ENCODE measurements around the gene PKDCC. TPM values are rescaled to one million over a fixed set of nuclear protein-coding genes. Genes with fewer than 3 reads are reported as not detected.
"Not testable (repeated sequence)": the region's sequence is repeated elsewhere in the genome, so short reads cannot be mapped to it uniquely, and the experiment has no call there.

PKDCC gene
- total RNA-seq, 1 donor from 2014 or later, result not detected

GRCh38 chr2:42084231-42084671 lies 36.4 kb downstream of the PKDCC start:
- H3K27me3 Mint-ChIP-seq (ENCODE audit: insufficient read depth), result peaks cover 15% of the 10 kb centered on the region
- H3K36me3 Mint-ChIP-seq (ENCODE audit: low read depth), result no peaks in the 10 kb centered on the region
- H3K27ac Mint-ChIP-seq, result no peak overlapping the region
- peaks cover 16% of the 10 kb centered on the region for H3K4me1 Mint-ChIP-seq (ENCODE audit: low read depth)
- no peak for DNase-seq (ENCODE audit: low spot score)
- intact Hi-C loops (cut with micrococcal nuclease), result loop anchor here (10.0 kb wide), 1 partner anchor 139 kb away; no protein-coding TSS in a partner anchor
- H3K9me3 Mint-ChIP-seq, result no peaks in the 10 kb centered on the region
- H3K4me3 Mint-ChIP-seq, result no peak overlapping the region

GRCh38 chr2:42085070-42085469 lies 37.2 kb downstream of the PKDCC start:
- H3K27ac Mint-ChIP-seq; H3K36me3 Mint-ChIP-seq (ENCODE audit: low read depth); DNase-seq (ENCODE audit: low spot score); H3K4me3 Mint-ChIP-seq; H3K9me3 Mint-ChIP-seq: not testable (repeated sequence)
- intact Hi-C loops (cut with micrococcal nuclease), result loop anchor here (10.0 kb wide), 1 partner anchor 140 kb away; no protein-coding TSS in a partner anchor
- peaks cover 12% of the 10 kb centered on the region for H3K27me3 Mint-ChIP-seq (ENCODE audit: insufficient read depth)
- H3K4me1 Mint-ChIP-seq (ENCODE audit: low read depth), result peaks cover 16% of the 10 kb centered on the region

GRCh38 chr2:42085706-42086487 lies 38.1 kb downstream of the PKDCC start:
- intact Hi-C loops (cut with micrococcal nuclease), result loop anchor here (1.0 to 10.0 kb wide), 3 partner anchors 141 to 246 kb away; no protein-coding TSS in a partner anchor
- Mint-ChIP-seq H3K27ac (no peak overlapping the region), H3K36me3 (ENCODE audit: low read depth) (no peaks in the 10 kb centered on the region), H3K4me3 (no peak overlapping the region), H3K27me3 (ENCODE audit: insufficient read depth) (peaks cover 17% of the 10 kb centered on the region), H3K9me3 (no peaks in the 10 kb centered on the region), H3K4me1 (ENCODE audit: low read depth) (peaks cover 16% of the 10 kb centered on the region)
- DNase-seq (ENCODE audit: low spot score), result no peak

GRCh38 chr2:42086500-42086953 lies 38.7 kb downstream of the PKDCC start:
- DNase-seq (ENCODE audit: low spot score), result peak; percentile 23
- Mint-ChIP-seq H3K9me3 (no peaks in the 10 kb centered on the region), H3K4me3 (no peak overlapping the region), H3K27me3 (ENCODE audit: insufficient read depth) (peaks cover 24% of the 10 kb centered on the region), H3K27ac (no peak overlapping the region), H3K4me1 (ENCODE audit: low read depth) (peaks cover 16% of the 10 kb centered on the region), H3K36me3 (ENCODE audit: low read depth) (no peaks in the 10 kb centered on the region)
- intact Hi-C loops (cut with micrococcal nuclease), result loop anchor here (1.0 to 10.0 kb wide), 3 partner anchors 142 to 246 kb away; no protein-coding TSS in a partner anchor

- Mint-ChIP-seq H3K27me3 (ENCODE audit: insufficient read depth) (peaks cover 30% of the 10 kb centered on the region), H3K4me3 (no peak overlapping the region), H3K4me1 (ENCODE audit: low read depth) (peaks cover 16% of the 10 kb centered on the region), H3K27ac (no peak overlapping the region), H3K9me3 (no peaks in the 10 kb centered on the region), H3K36me3 (ENCODE audit: low read depth) (no peaks in the 10 kb centered on the region)
- intact Hi-C loops (cut with micrococcal nuclease), result loop anchor here (10.0 kb wide), 1 partner anchor 142 kb away; no protein-coding TSS in a partner anchor
- DNase-seq (ENCODE audit: low spot score), result no peak
Observed at GRCh38 chr2:42087137-42087856, 39.5 kb downstream of the PKDCC start.

GRCh38 chr2:42087857-42088195 lies 40.0 kb downstream of the PKDCC start:
- intact Hi-C loops (cut with micrococcal nuclease), result loop anchor here (10.0 kb wide), 1 partner anchor 143 kb away; no protein-coding TSS in a partner anchor
- no peak for DNase-seq (ENCODE audit: low spot score)
- H3K27me3 Mint-ChIP-seq (ENCODE audit: insufficient read depth), result peaks cover 30% of the 10 kb centered on the region
- H3K36me3 Mint-ChIP-seq (ENCODE audit: low read depth), result no peaks in the 10 kb centered on the region
- no peak overlapping the region for H3K27ac Mint-ChIP-seq
- H3K4me1 Mint-ChIP-seq (ENCODE audit: low read depth), result peaks cover 12% of the 10 kb centered on the region
- H3K9me3 Mint-ChIP-seq, result no peaks in the 10 kb centered on the region
- no peak overlapping the region for H3K4me3 Mint-ChIP-seq

DNA sequence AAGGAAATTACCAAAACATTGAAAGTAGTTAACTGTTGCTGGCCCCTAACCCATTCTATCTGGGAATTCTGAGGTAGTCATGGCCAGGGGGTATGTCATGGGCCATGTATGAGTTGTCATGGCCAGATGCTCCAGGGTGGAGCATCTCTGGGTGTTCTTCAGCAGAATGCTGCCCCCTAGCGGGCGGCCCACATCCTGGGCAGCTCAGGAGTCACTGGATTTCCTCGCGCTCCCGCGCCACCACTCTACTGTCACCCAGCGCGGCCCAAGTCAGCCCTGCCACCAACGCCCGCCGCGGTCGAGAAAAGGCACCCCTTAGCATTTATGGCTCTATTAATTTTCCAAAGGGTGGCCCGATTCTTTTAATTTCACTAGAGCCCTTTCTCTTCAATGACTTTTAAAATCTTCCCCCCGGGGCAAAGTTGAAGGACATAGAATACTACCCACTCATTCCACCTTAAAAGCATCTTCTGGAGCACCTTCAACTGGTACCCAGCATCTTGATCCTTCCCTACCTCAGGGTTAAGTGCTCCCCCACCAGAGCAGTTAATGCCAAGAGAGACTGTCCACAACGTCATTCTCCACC lies 41.6 kb downstream of the PKDCC start:
- DNase-seq (ENCODE audit: low spot score), result peak; percentile 55
- Mint-ChIP-seq H3K4me3 (no peak overlapping the region), H3K27ac (no peak overlapping the region)

GRCh38 chr2:42090216-42090615 lies 42.4 kb downstream of the PKDCC start:
- intact Hi-C loops (cut with micrococcal nuclease), result loop anchor here (10.0 kb wide), 1 partner anchor 575 kb away; no protein-coding TSS in a partner anchor
- H3K36me3 Mint-ChIP-seq (ENCODE audit: low read depth), result no peaks in the 10 kb centered on the region

More for the DNA sequence above, 41.6 kb downstream of the PKDCC start:
- Mint-ChIP-seq H3K36me3 (ENCODE audit: low read depth) (no peaks in the 10 kb centered on the region), H3K27me3 (ENCODE audit: insufficient read depth) (peaks cover 35% of the 10 kb centered on the region), H3K9me3 (no peaks in the 10 kb centered on the region), H3K4me1 (ENCODE audit: low read depth) (peaks cover 10% of the 10 kb centered on the region)
- intact Hi-C loops (cut with micrococcal nuclease), result loop anchor here (10.0 kb wide), 1 partner anchor 145 kb away; no protein-coding TSS in a partner anchor

DNA sequence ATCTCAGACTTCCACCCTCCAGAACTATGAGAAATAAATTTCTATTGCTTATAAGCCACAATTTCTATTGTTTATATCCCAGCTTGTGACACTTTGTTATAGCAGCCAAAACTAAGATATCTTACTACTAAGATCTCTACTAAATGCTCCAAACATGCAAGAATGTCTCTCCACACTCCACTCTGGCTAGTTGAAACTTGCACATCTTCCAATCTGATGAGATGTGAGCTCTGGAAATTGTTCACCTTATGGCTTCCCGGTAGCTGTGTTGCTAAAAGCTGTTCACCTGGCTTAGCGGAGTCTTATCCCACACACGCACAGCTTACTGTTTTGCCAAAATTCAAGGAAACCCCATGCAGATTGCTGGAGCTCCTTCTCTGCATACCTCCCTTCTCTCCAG lies 43.9 kb downstream of the PKDCC start:
- intact Hi-C loops (cut with micrococcal nuclease), result loop anchor here (10.0 kb wide), 1 partner anchor 573 kb away; no protein-coding TSS in a partner anchor
- no peak for DNase-seq (ENCODE audit: low spot score)
- peaks cover 9% of the 10 kb centered on the region for H3K4me1 Mint-ChIP-seq (ENCODE audit: low read depth)
- peaks cover 28% of the 10 kb centered on the region for H3K27me3 Mint-ChIP-seq (ENCODE audit: insufficient read depth)
- no peak overlapping the region for H3K27ac Mint-ChIP-seq
- H3K36me3 Mint-ChIP-seq (ENCODE audit: low read depth), result no peaks in the 10 kb centered on the region
- H3K9me3 Mint-ChIP-seq, result no peaks in the 10 kb centered on the region
- H3K4me3 Mint-ChIP-seq, result no peak overlapping the region

More at GRCh38 chr2:42090216-42090615, 42.4 kb downstream of the PKDCC start:
- no peak for DNase-seq (ENCODE audit: low spot score)
- Mint-ChIP-seq H3K4me1 (ENCODE audit: low read depth) (peaks cover 10% of the 10 kb centered on the region), H3K4me3 (no peak overlapping the region), H3K9me3 (no peaks in the 10 kb centered on the region), H3K27me3 (ENCODE audit: insufficient read depth) (peaks cover 35% of the 10 kb centered on the region), H3K27ac (no peak overlapping the region)

DNA sequence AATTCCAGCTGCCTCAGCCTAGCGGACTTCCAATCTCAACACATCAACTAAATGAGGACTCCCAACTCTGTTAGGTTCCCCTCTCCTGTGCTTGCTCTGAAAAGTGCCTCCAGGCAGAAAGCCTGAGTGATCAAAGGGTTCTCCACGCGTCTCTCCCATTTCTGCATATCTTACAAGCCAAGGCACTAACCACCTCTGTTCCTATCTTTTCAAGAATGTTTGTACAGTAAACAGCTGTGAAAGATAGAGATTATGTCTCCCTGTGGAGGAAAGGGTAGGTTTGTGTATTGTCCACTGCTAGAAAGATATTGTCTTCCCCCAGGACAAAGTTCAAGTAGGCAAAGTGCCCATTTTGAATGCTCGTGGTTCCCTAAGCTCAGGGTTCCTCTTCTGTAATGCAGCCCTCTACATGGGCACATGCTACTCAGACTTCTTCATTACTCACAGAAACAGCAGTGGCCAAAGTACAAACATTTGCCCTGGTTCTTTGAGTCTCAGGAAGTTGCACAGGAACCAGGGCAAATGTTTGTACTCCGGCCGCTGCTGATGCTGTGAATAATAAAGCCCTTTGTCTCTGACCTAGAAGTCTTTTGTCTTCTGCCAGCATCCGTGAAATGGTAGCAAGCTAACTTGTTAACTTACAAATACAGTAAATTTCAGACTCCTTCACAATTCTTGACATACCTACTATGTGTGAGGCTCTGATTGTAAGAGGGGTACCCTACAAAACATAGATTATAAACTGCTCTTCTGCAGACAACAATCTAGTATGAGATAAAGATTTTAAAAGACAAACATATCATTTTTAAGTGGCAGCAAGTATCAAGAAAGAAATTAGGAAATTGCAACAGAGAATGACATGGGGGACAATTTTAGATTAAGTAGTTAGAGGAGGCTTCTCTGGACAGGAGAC lies 44.5 kb downstream of the PKDCC start:
- H3K4me1 Mint-ChIP-seq (ENCODE audit: low read depth), result peaks cover 12% of the 10 kb centered on the region
- no peak overlapping the region for H3K4me3 Mint-ChIP-seq
- no peak for DNase-seq (ENCODE audit: low spot score)
- no peaks in the 10 kb centered on the region for H3K9me3 Mint-ChIP-seq
- no peak overlapping the region for H3K27ac Mint-ChIP-seq
- intact Hi-C loops (cut with micrococcal nuclease), result loop anchor here (10.0 kb wide), 1 partner anchor 572 kb away; no protein-coding TSS in a partner anchor
- H3K27me3 Mint-ChIP-seq (ENCODE audit: insufficient read depth), result peaks cover 26% of the 10 kb centered on the region
- no peaks in the 10 kb centered on the region for H3K36me3 Mint-ChIP-seq (ENCODE audit: low read depth)

DNA sequence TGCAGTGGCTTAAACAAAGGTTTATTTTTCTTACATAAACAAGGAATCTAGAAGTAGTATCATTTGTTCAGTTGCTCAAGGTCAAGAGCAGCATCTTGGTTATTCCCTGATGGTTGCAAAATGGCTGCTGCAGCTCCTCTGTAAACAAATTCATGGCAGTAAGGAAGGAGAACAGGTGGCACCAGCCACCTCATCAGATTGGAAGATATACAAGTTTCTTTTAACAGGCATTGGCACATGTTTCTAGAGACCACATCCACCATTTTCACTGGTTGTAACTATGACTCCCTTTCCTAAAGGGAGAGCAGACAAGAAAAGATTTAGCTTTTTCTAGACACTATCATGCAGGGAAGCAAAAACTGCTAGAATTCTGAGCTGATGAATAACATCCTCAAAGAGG lies 46.3 kb downstream of the PKDCC start:
- no peak for DNase-seq (ENCODE audit: low spot score)
- H3K4me3 Mint-ChIP-seq, result no peak overlapping the region
- no peaks in the 10 kb centered on the region for H3K9me3 Mint-ChIP-seq
- intact Hi-C loops (cut with micrococcal nuclease), result loop anchor here (10.0 kb wide), 1 partner anchor 571 kb away; no protein-coding TSS in a partner anchor
- peaks cover 26% of the 10 kb centered on the region for H3K27me3 Mint-ChIP-seq (ENCODE audit: insufficient read depth)
- no peak overlapping the region for H3K27ac Mint-ChIP-seq
- H3K36me3 Mint-ChIP-seq (ENCODE audit: low read depth), result no peaks in the 10 kb centered on the region
- H3K4me1 Mint-ChIP-seq (ENCODE audit: low read depth), result peaks cover 29% of the 10 kb centered on the region
